ENCODE measurements around the gene RENBP. TPM values are rescaled to one million over a fixed set of nuclear protein-coding genes. Genes with fewer than 3 reads are reported as not detected.

The RENBP gene
- total RNA-seq, 2 donors from 2014 or later, result 12.0 to 17.5 TPM

DNA sequence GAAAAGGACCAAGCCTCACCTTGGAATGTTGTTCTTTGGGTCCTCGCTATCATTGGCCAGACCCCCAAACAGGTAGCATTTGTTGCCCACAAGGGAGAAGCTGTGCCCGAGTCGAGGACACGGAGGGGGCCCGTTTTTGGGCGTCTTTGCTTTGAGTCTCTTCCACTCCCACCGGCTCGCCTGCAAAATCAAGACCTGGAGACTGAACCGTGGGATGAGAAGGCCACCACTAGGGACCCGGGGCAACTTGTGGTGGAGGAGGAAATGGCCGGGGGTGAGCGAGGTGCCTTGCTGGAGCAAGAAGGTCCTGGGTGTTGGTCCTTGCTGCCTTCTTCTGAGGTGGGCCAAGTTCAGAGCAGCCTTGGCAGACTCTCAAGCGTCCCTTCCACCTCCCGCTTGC, 19.7 kb upstream of the RENBP start:
- Histone ChIP-seq H3K4me3 (ENCODE audit: low read length) (no peak overlapping the region), H3K36me3 (ENCODE audit: control insufficient read depth, insufficient read depth, low read length) (peaks cover 45% of the 10 kb centered on the region), H3K27ac (ENCODE audit: low read depth, low read length) (no peak overlapping the region), H3K9me3 (ENCODE audit: control insufficient read depth, low read length) (no peaks in the 10 kb centered on the region), H3K4me1 (ENCODE audit: control insufficient read depth, insufficient read depth, low read length) (peaks cover 9% of the 10 kb centered on the region), H3K27me3 (ENCODE audit: control insufficient read depth, insufficient read depth, low read length, poor library complexity, severe bottlenecking) (no peaks in the 10 kb centered on the region), H3K9ac (ENCODE audit: extremely low read depth, low read length, poor library complexity, severe bottlenecking) (no peak overlapping the region)
- Mint-ChIP-seq H3K27me3 (ENCODE audit: insufficient read depth) (no peaks in the 10 kb centered on the region), H3K27ac (peak overlapping the region; percentile 48), H3K9me3 (no peaks in the 10 kb centered on the region), H3K36me3 (ENCODE audit: low read depth) (peaks cover 67% of the 10 kb centered on the region), H3K4me3 (no peak overlapping the region), H3K4me1 (peaks cover 28% of the 10 kb centered on the region)
- TF ChIP-seq, protein P1, sequence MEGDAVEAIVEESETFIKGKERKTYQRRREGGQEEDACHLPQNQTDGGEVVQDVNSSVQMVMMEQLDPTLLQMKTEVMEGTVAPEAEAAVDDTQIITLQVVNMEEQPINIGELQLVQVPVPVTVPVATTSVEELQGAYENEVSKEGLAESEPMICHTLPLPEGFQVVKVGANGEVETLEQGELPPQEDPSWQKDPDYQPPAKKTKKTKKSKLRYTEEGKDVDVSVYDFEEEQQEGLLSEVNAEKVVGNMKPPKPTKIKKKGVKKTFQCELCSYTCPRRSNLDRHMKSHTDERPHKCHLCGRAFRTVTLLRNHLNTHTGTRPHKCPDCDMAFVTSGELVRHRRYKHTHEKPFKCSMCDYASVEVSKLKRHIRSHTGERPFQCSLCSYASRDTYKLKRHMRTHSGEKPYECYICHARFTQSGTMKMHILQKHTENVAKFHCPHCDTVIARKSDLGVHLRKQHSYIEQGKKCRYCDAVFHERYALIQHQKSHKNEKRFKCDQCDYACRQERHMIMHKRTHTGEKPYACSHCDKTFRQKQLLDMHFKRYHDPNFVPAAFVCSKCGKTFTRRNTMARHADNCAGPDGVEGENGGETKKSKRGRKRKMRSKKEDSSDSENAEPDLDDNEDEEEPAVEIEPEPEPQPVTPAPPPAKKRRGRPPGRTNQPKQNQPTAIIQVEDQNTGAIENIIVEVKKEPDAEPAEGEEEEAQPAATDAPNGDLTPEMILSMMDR (conservative IDR thresholded peaks at IDR 0.05), result no peak
- 98% methylated on average over 14 of the region's 14 CpGs; no CpG with 5 or more reads in 1 of the 2 experiments for WGBS, 2 experiments (ENCODE audit: insufficient coverage in 1 of 2, insufficient read length in 1 of 2)
- no peak for DNase-seq

DNA sequence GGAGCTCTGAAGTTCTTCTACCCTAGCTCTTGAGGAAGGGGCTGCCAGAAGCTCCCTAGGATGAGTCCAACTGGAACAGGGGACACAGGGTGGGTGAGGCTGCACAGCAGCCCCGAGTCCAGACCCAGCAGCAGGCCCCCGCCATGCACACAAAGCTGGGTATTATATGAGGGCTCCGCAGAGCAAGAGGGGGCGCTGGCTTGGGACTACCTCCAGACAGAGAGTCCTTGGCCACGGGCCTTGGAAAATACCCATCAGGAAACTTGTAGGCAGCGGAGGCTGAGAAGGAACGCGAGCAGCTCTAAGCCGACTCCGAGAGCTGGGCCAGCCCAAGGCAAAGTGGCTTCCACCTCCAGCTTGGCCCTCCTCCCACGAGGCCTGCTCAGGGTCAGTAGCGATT, 19.1 kb upstream of the RENBP start:
- H3K36me3 Mint-ChIP-seq (ENCODE audit: low read depth), result peaks cover 72% of the 10 kb centered on the region
- peaks cover 6% of the 10 kb centered on the region for H3K4me1 ChIP-seq (ENCODE audit: control insufficient read depth, insufficient read depth, low read length)
- peaks cover 26% of the 10 kb centered on the region for H3K4me1 Mint-ChIP-seq

DNA sequence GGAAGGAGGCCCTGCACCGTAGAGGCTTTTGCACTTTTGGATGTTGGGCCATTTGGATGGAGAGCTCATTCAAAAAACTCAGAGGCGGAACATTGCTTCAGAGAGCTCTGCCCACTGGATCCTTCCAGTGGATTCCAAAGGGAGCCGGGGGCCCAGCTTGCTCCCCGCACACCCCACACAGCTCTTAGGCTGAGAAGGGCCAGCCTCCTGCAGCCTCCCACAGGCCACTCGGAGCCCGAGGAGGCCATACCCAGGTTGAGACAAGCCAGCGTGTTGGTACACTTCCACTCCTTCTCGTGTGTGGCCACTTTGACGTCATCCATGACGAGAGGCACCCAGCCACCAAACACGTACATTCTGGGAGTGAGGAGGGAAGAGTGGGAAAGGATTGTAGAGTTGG, 16.8 kb upstream of the RENBP start:
- H3K9me3 ChIP-seq (ENCODE audit: control insufficient read depth, low read length), result no peaks in the 10 kb centered on the region
- 93 to 100% methylated on average over 2 to 11 of the region's 11 CpGs for WGBS, 2 experiments (ENCODE audit: insufficient coverage in 1 of 2, insufficient read length in 1 of 2)
- H3K27ac Mint-ChIP-seq, result no peak overlapping the region
- H3K4me1 ChIP-seq (ENCODE audit: control insufficient read depth, insufficient read depth, low read length), result no peaks in the 10 kb centered on the region
- H3K27me3 Mint-ChIP-seq (ENCODE audit: insufficient read depth), result no peaks in the 10 kb centered on the region
- H3K36me3 Mint-ChIP-seq (ENCODE audit: low read depth), result peaks cover 79% of the 10 kb centered on the region
- no peak overlapping the region for H3K4me3 Mint-ChIP-seq
- no peak overlapping the region for H3K4me3 ChIP-seq (ENCODE audit: low read length)
- no peaks in the 10 kb centered on the region for H3K9me3 Mint-ChIP-seq
- H3K27ac ChIP-seq (ENCODE audit: low read depth, low read length), result no peak overlapping the region
- peaks cover 42% of the 10 kb centered on the region for H3K36me3 ChIP-seq (ENCODE audit: control insufficient read depth, insufficient read depth, low read length)
- DNase-seq, result no peak
- no peaks in the 10 kb centered on the region for H3K27me3 ChIP-seq (ENCODE audit: control insufficient read depth, insufficient read depth, low read length, poor library complexity, severe bottlenecking)
- H3K9ac ChIP-seq (ENCODE audit: extremely low read depth, low read length, poor library complexity, severe bottlenecking), result no peak overlapping the region
- TF ChIP-seq, protein P1 (conservative IDR thresholded peaks at IDR 0.05), result no peak
- H3K4me1 Mint-ChIP-seq, result peaks cover 4% of the 10 kb centered on the region

More for the DNA sequence above, 19.1 kb upstream of the RENBP start:
- no peak overlapping the region for H3K4me3 ChIP-seq (ENCODE audit: low read length)
- H3K27me3 ChIP-seq (ENCODE audit: control insufficient read depth, insufficient read depth, low read length, poor library complexity, severe bottlenecking), result no peaks in the 10 kb centered on the region
- H3K36me3 ChIP-seq (ENCODE audit: control insufficient read depth, insufficient read depth, low read length), result peaks cover 48% of the 10 kb centered on the region
- Mint-ChIP-seq H3K4me3 (no peak overlapping the region), H3K27ac (no peak overlapping the region), H3K9me3 (no peaks in the 10 kb centered on the region), H3K27me3 (ENCODE audit: insufficient read depth) (no peaks in the 10 kb centered on the region)
- H3K27ac ChIP-seq (ENCODE audit: low read depth, low read length), result no peak overlapping the region
- no peaks in the 10 kb centered on the region for H3K9me3 ChIP-seq (ENCODE audit: control insufficient read depth, low read length)
- no peak overlapping the region for H3K9ac ChIP-seq (ENCODE audit: extremely low read depth, low read length, poor library complexity, severe bottlenecking)
- WGBS, 2 experiments (ENCODE audit: insufficient coverage in 1 of 2, insufficient read length in 1 of 2), result 98 to 100% methylated on average over 5 to 12 of the region's 12 CpGs
- no peak for DNase-seq
- TF ChIP-seq, protein P1 (conservative IDR thresholded peaks at IDR 0.05), result no peak
